PFSK-1 (cell line): ENCODE measurements around the gene FAM83G.

Source experiments
- FOXP2 ChIP-seq: optimal IDR thresholded peaks from 2 replicates; pipeline ENCODE3; 2011; ENCODE audit warnings: borderline replicate concordance, control low read depth, inconsistent platforms; ENCODE audit not compliant: insufficient read depth; ENCODE audit errors: extremely low read length, extremely low read depth
- POLR2AphosphoS5 ChIP-seq: IDR thresholded peaks from 2 replicates; pipeline ENCODE4 v1.6.1; 2012; ENCODE audit warnings: low read depth, mild to moderate bottlenecking, control low read depth, low read length, moderate library complexity
- SIN3A ChIP-seq: IDR thresholded peaks from 2 replicates; pipeline ENCODE4 v1.6.1; 2012; ENCODE audit warnings: mild to moderate bottlenecking, low read length, moderate library complexity, borderline replicate concordance; ENCODE audit not compliant: insufficient read depth
- TAF1 ChIP-seq: IDR thresholded peaks from 2 replicates; pipeline ENCODE4 v1.6.1; 2012; ENCODE audit warnings: low read length, control low read depth, borderline replicate concordance; ENCODE audit not compliant: insufficient read depth
- TF ChIP-seq, protein P1 (sequence below), 2 experiments: IDR thresholded peaks; 2 replicates each; pipeline versions ENCODE4 v1.6.1 to v1.8.0; 2011 to 2012; ENCODE audit warnings: low read depth in 2 of 2, low read length in 2 of 2, control low read depth in 1 of 2, inconsistent platforms in 1 of 2, mild to moderate bottlenecking in 1 of 2, moderate library complexity in 1 of 2; ENCODE audit not compliant: insufficient read depth in 1 of 2

The FAM83G gene

DNA sequence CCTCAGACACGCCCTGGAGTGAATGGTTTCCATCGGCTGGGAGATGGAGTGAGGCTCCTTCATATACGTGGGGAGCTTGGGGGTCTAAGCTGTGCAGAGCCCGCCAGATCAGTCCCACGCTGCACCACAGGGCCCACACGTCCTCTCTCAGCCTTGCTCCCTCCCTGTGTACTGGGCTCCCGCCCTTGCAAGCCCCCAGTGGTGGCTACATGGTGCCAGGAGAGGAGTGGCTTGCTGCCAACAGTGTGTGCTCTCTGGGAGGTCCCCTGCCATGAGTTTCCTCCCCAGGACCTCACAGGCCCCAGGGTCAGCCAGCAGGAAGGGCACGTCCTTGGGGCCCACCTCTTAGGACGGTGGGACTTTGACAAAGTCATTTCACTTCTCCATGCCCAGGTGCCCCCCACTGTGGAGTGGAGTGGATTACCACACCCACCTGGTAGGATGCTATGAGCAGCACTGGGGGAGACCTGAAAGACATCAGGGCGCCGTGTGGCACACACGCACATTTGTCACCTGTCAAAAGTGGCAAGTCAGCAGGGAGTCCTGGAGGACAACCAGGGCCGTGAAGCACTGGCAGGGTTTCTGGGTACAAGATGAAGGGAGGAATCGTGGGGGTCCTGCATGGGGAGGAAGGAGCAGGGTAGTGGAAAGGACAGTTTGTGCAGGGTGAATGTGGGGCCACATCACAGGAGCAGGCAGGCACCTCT is 38.9 kb downstream of the FAM83G start:
- TF ChIP-seq, protein P1, sequence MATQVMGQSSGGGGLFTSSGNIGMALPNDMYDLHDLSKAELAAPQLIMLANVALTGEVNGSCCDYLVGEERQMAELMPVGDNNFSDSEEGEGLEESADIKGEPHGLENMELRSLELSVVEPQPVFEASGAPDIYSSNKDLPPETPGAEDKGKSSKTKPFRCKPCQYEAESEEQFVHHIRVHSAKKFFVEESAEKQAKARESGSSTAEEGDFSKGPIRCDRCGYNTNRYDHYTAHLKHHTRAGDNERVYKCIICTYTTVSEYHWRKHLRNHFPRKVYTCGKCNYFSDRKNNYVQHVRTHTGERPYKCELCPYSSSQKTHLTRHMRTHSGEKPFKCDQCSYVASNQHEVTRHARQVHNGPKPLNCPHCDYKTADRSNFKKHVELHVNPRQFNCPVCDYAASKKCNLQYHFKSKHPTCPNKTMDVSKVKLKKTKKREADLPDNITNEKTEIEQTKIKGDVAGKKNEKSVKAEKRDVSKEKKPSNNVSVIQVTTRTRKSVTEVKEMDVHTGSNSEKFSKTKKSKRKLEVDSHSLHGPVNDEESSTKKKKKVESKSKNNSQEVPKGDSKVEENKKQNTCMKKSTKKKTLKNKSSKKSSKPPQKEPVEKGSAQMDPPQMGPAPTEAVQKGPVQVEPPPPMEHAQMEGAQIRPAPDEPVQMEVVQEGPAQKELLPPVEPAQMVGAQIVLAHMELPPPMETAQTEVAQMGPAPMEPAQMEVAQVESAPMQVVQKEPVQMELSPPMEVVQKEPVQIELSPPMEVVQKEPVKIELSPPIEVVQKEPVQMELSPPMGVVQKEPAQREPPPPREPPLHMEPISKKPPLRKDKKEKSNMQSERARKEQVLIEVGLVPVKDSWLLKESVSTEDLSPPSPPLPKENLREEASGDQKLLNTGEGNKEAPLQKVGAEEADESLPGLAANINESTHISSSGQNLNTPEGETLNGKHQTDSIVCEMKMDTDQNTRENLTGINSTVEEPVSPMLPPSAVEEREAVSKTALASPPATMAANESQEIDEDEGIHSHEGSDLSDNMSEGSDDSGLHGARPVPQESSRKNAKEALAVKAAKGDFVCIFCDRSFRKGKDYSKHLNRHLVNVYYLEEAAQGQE (IDR thresholded peaks at IDR 0.05; ENCODE audit: insufficient read depth in 1 of 2, low read depth in 2 of 2, low read length in 2 of 2): no peak
- no peak for TF ChIP-seq POLR2AphosphoS5
- TF ChIP-seq SIN3A: no peak
- no peak for TF ChIP-seq FOXP2
- TF ChIP-seq TAF1: no peak

DNA sequence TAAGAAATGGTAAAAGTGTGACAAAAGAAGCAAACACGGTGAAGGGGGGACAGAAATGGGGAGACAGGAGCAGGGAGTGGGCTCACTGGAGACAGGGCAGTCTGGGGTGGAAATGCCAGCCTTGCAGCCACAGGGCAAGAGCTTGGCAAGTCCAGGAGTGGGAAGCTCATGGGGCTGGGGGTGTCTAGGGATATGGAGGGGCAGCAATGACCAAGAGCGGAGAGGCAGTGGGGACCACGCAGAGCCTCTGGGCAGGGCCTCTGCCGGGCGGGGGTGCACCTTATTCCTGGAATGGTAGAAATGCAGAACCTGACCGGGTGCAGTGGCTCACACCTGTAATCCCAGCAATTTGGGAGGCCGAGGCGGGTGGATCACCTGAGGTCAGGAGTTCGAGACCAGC is 40.0 kb downstream of the FAM83G start:
- TF ChIP-seq POLR2AphosphoS5: no peak
- TF ChIP-seq FOXP2: no peak
- TF ChIP-seq TAF1: no peak
- TF ChIP-seq SIN3A: no peak
- TF ChIP-seq, protein P1 (IDR thresholded peaks at IDR 0.05; ENCODE audit: insufficient read depth in 1 of 2, low read depth in 2 of 2, low read length in 2 of 2): no peak

DNA sequence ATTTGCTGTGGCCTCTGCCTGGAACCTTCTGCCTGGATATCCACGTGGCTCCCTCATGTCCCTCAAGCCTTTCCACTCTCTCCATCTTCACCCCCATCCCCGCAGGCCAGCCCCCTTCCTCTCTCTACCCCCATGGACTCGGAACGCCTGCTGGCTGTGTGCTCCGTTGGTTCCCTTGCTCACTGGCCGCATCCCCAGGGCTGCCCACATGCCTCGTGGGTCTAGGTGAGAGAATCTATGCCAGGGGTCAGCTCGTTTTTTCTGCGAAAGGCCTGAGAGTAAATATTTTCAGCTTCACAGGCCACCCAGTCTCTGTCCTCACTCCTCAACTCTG is 40.6 kb downstream of the FAM83G start:
- TF ChIP-seq POLR2AphosphoS5: no peak
- TF ChIP-seq, protein P1 (IDR thresholded peaks at IDR 0.05; ENCODE audit: insufficient read depth in 1 of 2, low read depth in 2 of 2, low read length in 2 of 2): no peak
- TF ChIP-seq TAF1: no peak
- TF ChIP-seq SIN3A: no peak
- no peak for TF ChIP-seq FOXP2

DNA sequence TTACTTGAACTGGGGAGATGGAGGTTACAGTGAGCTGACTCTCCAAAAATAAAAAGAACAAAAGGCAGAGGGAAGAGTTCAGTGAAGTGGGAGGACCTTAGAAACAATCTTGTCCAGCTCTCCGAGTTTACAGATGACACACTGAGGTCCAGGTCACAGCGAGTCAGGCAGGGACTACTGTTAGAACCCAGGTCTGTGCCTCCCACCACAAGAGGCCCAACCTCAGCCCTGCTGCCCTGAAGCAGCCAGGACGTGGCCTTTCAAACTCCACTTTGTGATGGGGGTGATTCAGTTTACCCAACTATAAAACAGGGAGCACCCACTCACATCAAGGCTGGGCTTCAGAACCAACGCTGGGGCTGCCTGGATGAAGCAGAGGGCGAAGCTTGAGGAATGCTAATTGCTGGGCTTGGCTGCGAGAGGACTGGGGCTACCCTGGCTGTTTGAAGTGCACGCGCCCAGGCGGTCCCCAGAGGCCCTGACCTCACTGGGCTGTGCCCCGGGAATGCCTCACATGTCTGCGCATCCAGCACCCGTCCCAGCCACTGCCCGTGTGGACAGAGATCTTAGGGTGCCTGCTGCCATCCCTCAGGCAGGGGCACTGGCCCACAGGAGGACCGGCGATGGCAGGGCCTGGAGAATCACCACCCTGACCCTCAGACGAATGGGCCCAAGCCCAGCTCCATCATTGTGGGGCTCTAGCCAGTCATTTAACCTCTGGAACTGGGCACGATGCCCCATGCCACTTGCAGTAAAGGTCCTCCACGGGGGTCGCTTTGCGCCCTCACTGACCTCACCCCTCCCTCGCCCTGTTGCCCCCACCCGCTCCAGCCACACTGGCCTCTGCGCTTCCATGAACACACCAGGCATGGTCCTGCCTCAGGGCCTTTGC is 41.2 kb downstream of the FAM83G start:
- TF ChIP-seq FOXP2: no peak
- TF ChIP-seq, protein P1 (IDR thresholded peaks at IDR 0.05; ENCODE audit: insufficient read depth in 1 of 2, low read depth in 2 of 2, low read length in 2 of 2): no peak
- TF ChIP-seq POLR2AphosphoS5: no peak
- TF ChIP-seq SIN3A: no peak
- TF ChIP-seq TAF1: no peak
